A549 (cell line): ENCODE measurements around the gene PINK1. TPM values are rescaled to one million over a fixed set of nuclear protein-coding genes. Genes with fewer than 3 reads are reported as not detected.

ENCODE experiments used
- ATAC-seq, 2 experiments: fragments of 200-7000 bp in 1 of 2; fragments of >200 bp in 1 of 2; cut with Nextera tagmentation in 1 of 2; cut with Tn5 transposase in 1 of 2; 3 replicates each; pipeline versions ENCODE4 v1.8.0 to v1.9.1; 2018 to 2020; ENCODE audit warnings: mild to moderate bottlenecking in 1 of 2, moderate library complexity in 1 of 2
- CTCF ChIA-PET: fragments of 300-600 bp; sonication (Branson Sonifier 250); formaldehyde crosslinking; extraction: SDS; loops from one replicate; lab custom pipeline; 2021; ENCODE audit warnings: antibody characterized with exemption, inconsistent platforms; lab: Yijun Ruan, JAX
- POLR2A ChIA-PET: fragments of 350-600 bp; formaldehyde crosslinking; extraction: SDS; loops from one replicate; lab custom pipeline; 2021; ENCODE audit warnings: antibody characterized with exemption, inconsistent platforms; lab: Yijun Ruan, JAX
- DNase-seq, 2 experiments: peaks; one replicate each; pipeline versions ENCODE4 v3.0.0 to v3.0.0-alpha.2; 2011 to 2016; ENCODE audit warnings: low read depth in 1 of 2, low spot score in 1 of 2
- FAIRE-seq: peaks from 2 replicates; lab custom pipeline; 2011; peaks lifted over from hg19 to GRCh38; lab: Jason Lieb, UNC
- H3K27ac ChIP-seq, 2 experiments: fragments of >200 bp; sonication (Bioruptor Twin); formaldehyde crosslinking; 3 replicates each; pipeline ENCODE4 v1.5.1; 2016 to 2017
- H3K4me1 ChIP-seq: fragments of >200 bp; sonication (Bioruptor Twin); formaldehyde crosslinking; 3 replicates; pipeline ENCODE4 v1.6.1; 2016
- H3K4me2 ChIP-seq: fragments of >200 bp; sonication (Bioruptor Twin); formaldehyde crosslinking; 3 replicates; pipeline ENCODE4 v1.6.1; 2016
- H3K4me3 ChIP-seq: fragments of >200 bp; sonication (Bioruptor Twin); formaldehyde crosslinking; 3 replicates; pipeline ENCODE4 v1.5.1; 2016
- H3K9me3 ChIP-seq: fragments of >200 bp; sonication (Bioruptor Twin); formaldehyde crosslinking; 3 replicates; pipeline ENCODE4 v1.6.1; 2016
- CEBPB ChIP-seq, 2 experiments: fragments of >200 bp in 1 of 2; sonication (Bioruptor Twin) in 1 of 2; formaldehyde crosslinking in 1 of 2; IDR thresholded peaks; 2 replicates each; pipeline ENCODE4 v1.6.1; 2012 to 2016
- CHD4 ChIP-seq: fragments of 200-600 bp; sonication (generic); IDR thresholded peaks from 2 replicates; pipeline ENCODE4 v1.6.1; 2016; ENCODE audit warnings: antibody characterized with exemption, mild to moderate bottlenecking, borderline replicate concordance
- EHF ChIP-seq: fragments of 250-450 bp; sonication (Bioruptor Pico); IDR thresholded peaks from 2 replicates; pipeline ENCODE4 v1.5.0; 2020; ENCODE audit warnings: mild to moderate bottlenecking
- EP300 ChIP-seq, 2 experiments: fragments of >200 bp; sonication (Bioruptor Twin); formaldehyde crosslinking; IDR thresholded peaks; 2 replicates in 1 of 2; 3 replicates in 1 of 2; pipeline ENCODE4 v1.6.1; 2016 to 2017
- ESRRA ChIP-seq: fragments of 150-350 bp; IDR thresholded peaks from 2 replicates; pipeline ENCODE4 v1.6.1; 2014; ENCODE audit warnings: mild to moderate bottlenecking, low read length, borderline replicate concordance
- FOSB ChIP-seq: fragments of 250-450 bp; sonication (Bioruptor Pico); IDR thresholded peaks from 2 replicates; pipeline ENCODE4 v1.5.0; 2020; ENCODE audit warnings: mild to moderate bottlenecking, moderate library complexity
- FOXS1 ChIP-seq: fragments of 250-450 bp; sonication (Bioruptor Pico); IDR thresholded peaks from 2 replicates; pipeline ENCODE4 v1.5.0; 2020; ENCODE audit warnings: mild to moderate bottlenecking, moderate library complexity
- GATA3 ChIP-seq: IDR thresholded peaks from 2 replicates; pipeline ENCODE4 v1.6.1; 2012; ENCODE audit warnings: borderline replicate concordance
- HDAC2 ChIP-seq: fragments of 200-600 bp; sonication (generic); IDR thresholded peaks from 2 replicates; pipeline ENCODE4 v1.6.1; 2016
- HOXA7 ChIP-seq: fragments of 250-450 bp; sonication (Bioruptor Pico); IDR thresholded peaks from 2 replicates; pipeline ENCODE4 v1.5.0; 2020; ENCODE audit warnings: mild to moderate bottlenecking, moderate library complexity
- HOXB5 ChIP-seq: fragments of 250-450 bp; sonication (Bioruptor Pico); IDR thresholded peaks from 2 replicates; pipeline ENCODE4 v1.5.0; 2020; ENCODE audit warnings: mild to moderate bottlenecking, moderate library complexity
- JUNB ChIP-seq: fragments of >200 bp; sonication (Bioruptor Twin); formaldehyde crosslinking; IDR thresholded peaks from 2 replicates; pipeline ENCODE4 v1.6.1; 2016
- KDM1A ChIP-seq: fragments of 200-600 bp; sonication (generic); IDR thresholded peaks from 2 replicates; pipeline ENCODE4 v1.6.1; 2016; ENCODE audit warnings: low read depth, mild to moderate bottlenecking
- KDM5A ChIP-seq: fragments of 200-600 bp; sonication (generic); IDR thresholded peaks from 2 replicates; pipeline ENCODE4 v1.6.1; 2016; ENCODE audit warnings: antibody characterized with exemption, mild to moderate bottlenecking
- MYC ChIP-seq: IDR thresholded peaks from 2 replicates; pipeline ENCODE4 v1.6.1; 2012; ENCODE audit warnings: mild to moderate bottlenecking, inconsistent platforms, low read length, improper control_type of control experiment, borderline replicate concordance
- NPAS2 ChIP-seq: fragments of 250-450 bp; sonication (Bioruptor Pico); IDR thresholded peaks from 2 replicates; pipeline ENCODE4 v1.8.0; 2022; ENCODE audit warnings: mild to moderate bottlenecking, moderate library complexity, borderline replicate concordance
- SMC3 ChIP-seq: fragments of >200 bp; sonication (Bioruptor Twin); formaldehyde crosslinking; IDR thresholded peaks from 3 replicates; pipeline ENCODE4 v1.6.1; 2018; ENCODE audit warnings: inconsistent platforms
- ZFP36 ChIP-seq: fragments of 450-650 bp; IDR thresholded peaks from 2 replicates; pipeline ENCODE4 v1.6.1; 2014; ENCODE audit warnings: borderline replicate concordance; ENCODE audit not compliant: partially characterized antibody
- ZNF302 ChIP-seq: fragments of 250-450 bp; sonication (Bioruptor Pico); IDR thresholded peaks from 2 replicates; pipeline ENCODE4 v1.9.0; 2021; ENCODE audit warnings: inconsistent platforms, mild to moderate bottlenecking, moderate library complexity
- WGBS: methylation state at CpG from one replicate; pipeline ENCODE4 v1.1.6; 2017; ENCODE audit errors: missing lambda C conversion rate; 5-methylcytosine and 5-hydroxymethylcytosine counted together
- polyA plus RNA-seq, 4 experiments: library from polyadenylated mRNA; depleted of rRNA in 3 of 4; stranded (reverse); fragments of >200 nt; fragmentation: RNase III in 1 of 4; extraction: RNeasy Plus Mini Kit Qiagen cat#74134 plus additional on column Dnase treatment in 1 of 4; gene quantifications; 2 replicates in 3 of 4; 3 replicates in 1 of 4; pipeline ENCODE4 v1.2.3, GENCODE V29; 2011 to 2017
- TF ChIP-seq, protein P1 (sequence below): fragments of 250-450 bp; sonication (Bioruptor Pico); IDR thresholded peaks from 2 replicates; pipeline ENCODE4 v1.5.0; 2020; ENCODE audit warnings: low read depth, mild to moderate bottlenecking, moderate library complexity
- TF ChIP-seq, protein P2 (sequence below): fragments of >200 bp; sonication (Bioruptor Twin); formaldehyde crosslinking; IDR thresholded peaks from 2 replicates; pipeline ENCODE4 v1.6.1; 2016
- TF ChIP-seq, protein P3 (sequence below): IDR thresholded peaks from 2 replicates; pipeline ENCODE4 v1.6.1; 2012; ENCODE audit warnings: low read depth, borderline replicate concordance
- TF ChIP-seq, protein P4 (sequence below): fragments of 200-600 bp; sonication (generic); IDR thresholded peaks from 2 replicates; pipeline ENCODE4 v1.6.1; 2016; ENCODE audit warnings: antibody characterized with exemption, mild to moderate bottlenecking, moderate library complexity

PINK1 gene
- polyA plus RNA-seq, 2 of the 4 experiments (the other 2 are of a cell fraction): 18.9 to 51.4 TPM

DNA sequence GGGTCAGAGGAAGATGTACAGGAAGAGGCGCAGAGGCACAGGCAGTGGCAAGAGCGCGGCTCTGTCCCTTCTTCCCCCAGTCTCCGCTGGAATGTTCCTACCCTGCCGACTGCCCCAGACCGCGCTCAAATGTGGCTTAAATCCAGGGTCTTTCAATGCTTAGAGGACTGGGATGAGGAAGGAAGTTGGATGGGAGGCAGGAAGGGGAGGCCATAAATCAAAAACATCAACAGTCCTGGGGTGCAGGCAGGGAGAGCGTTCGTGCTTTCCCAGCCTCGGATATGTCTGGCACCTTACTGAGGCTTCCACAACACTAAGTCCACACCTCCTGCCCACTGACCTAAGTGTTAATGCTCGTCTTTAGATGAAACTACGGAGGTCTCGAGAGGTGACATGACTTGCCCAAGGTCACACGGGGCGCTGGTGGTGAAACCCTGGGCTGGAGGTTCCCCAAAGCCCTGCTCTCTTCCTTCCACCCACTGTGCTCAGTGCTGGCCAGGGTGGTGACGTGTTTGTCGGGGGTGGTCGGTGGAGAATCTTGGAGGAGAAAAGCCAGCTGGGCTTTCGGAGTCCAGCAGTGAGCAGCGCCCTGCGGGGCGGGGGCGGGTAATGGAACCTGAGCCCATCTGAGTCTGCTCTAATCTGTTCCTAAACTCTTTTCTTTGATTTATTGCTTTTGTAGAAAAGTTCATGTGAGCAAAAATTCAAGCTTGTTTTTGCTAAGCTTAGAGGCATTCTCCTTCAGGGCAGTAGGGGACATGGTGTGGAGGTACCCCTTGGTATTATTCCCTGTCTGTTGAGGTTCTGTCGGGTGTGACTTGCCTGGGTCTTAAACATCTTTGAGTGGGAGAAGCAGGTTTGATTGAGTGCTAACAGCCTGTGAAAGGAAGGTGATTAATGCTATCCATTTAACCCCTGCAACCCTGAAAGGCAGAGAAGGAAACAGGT lies 43.7 kb upstream of the PINK1 start:
- ChIA-PET POLR2A (interaction anchor here (1.5 to 1.7 kb wide), 2 partner anchors 24 to 38 kb away, joined by 4 read pairs; partner anchors contain the start of gene FAM43B), CTCF (interaction anchor here (0.7 to 6.3 kb wide), 5 partner anchors 15 to 52 kb away, joined by 3 to 38 read pairs (median 4); partner anchors contain the start of gene PINK1)
- ATAC-seq (peak; percentile 35 to 53; a peak in 3 of 6 replicates), DNase-seq (no peak), FAIRE-seq (no peak)
- no peaks in the 10 kb centered on the region for H3K9me3 ChIP-seq
- H3K4me1 ChIP-seq: peaks cover 47% of the 10 kb centered on the region
- 47% methylated on average over 17 of the region's 24 CpGs for WGBS
- H3K4me2 ChIP-seq: peak overlapping the region; percentile 98
- H3K4me3 ChIP-seq: peak overlapping the region; percentile 50
- H3K27ac ChIP-seq: peak overlapping the region; percentile 84 to 92
- no peak for TF ChIP-seq GATA3
- TF ChIP-seq JUNB: no peak
- no peak for TF ChIP-seq KDM1A
- TF ChIP-seq KDM5A: no peak
- TF ChIP-seq, protein P1, sequence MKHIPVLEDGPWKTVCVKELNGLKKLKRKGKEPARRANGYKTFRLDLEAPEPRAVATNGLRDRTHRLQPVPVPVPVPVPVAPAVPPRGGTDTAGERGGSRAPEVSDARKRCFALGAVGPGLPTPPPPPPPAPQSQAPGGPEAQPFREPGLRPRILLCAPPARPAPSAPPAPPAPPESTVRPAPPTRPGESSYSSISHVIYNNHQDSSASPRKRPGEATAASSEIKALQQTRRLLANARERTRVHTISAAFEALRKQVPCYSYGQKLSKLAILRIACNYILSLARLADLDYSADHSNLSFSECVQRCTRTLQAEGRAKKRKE (CRISPR knock-in tag): no peak
- no peak for TF ChIP-seq SMC3
- TF ChIP-seq FOSB: no peak
- TF ChIP-seq, protein P2, sequence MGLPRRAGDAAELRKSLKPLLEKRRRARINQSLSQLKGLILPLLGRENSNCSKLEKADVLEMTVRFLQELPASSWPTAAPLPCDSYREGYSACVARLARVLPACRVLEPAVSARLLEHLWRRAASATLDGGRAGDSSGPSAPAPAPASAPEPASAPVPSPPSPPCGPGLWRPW: no peak
- TF ChIP-seq HOXA7: no peak
- TF ChIP-seq HOXB5 (CRISPR knock-in tag): no peak
- TF ChIP-seq ZFP36: no peak
- TF ChIP-seq HDAC2: no peak
- no peak for TF ChIP-seq EHF (CRISPR knock-in tag)
- TF ChIP-seq ZNF302 (CRISPR knock-in tag): no peak
- TF ChIP-seq CHD4: no peak

DNA sequence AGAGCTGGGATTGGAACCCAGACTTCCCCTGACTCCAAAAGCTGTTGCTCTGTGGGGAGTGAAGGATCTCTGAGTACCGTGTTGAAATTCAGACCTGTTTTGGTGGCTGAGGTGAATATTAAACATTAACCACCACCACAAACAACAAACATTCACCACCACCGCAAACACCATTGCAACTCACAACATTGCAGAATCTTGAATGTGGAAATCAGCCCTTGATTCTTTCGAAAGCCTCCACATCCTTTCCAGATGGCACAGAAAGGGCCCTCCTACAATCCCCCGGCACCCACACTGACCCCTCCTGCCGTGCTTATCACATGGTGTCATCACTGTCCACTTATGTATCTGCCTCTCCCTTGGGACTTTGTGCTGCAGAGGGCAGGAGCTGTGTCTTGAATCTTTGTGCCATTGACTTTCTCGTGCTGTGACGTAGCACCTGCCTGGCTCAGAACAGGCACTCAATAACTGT lies 42.9 kb upstream of the PINK1 start:
- H3K4me3 ChIP-seq: peak overlapping the region; percentile 50; the same call in 2 of the 3 replicates

More for the DNA sequence above, 42.9 kb upstream of the PINK1 start:
- peaks cover 43% of the 10 kb centered on the region for H3K4me1 ChIP-seq
- H3K27ac ChIP-seq: peak overlapping the region; percentile 84 to 92
- ChIA-PET POLR2A (interaction anchor here (1.5 to 1.7 kb wide), 2 partner anchors 23 to 38 kb away, joined by 4 read pairs; partner anchors contain the start of gene FAM43B), CTCF (interaction anchor here (0.7 to 6.3 kb wide), 3 partner anchors 15 to 42 kb away, joined by 3 to 38 read pairs (median 3); no protein-coding TSS in a partner anchor)
- peak overlapping the region; percentile 98 for H3K4me2 ChIP-seq
- TF ChIP-seq, protein P3, sequence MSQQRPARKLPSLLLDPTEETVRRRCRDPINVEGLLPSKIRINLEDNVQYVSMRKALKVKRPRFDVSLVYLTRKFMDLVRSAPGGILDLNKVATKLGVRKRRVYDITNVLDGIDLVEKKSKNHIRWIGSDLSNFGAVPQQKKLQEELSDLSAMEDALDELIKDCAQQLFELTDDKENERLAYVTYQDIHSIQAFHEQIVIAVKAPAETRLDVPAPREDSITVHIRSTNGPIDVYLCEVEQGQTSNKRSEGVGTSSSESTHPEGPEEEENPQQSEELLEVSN: no peak
- no peak for TF ChIP-seq NPAS2
- no peak for TF ChIP-seq ESRRA
- peak in 1 of 2 experiments; percentile 12; a peak in 1 of 5 replicates for TF ChIP-seq EP300 (IDR thresholded peaks at IDR 0.05)
- TF ChIP-seq, protein P2: peak; percentile 48; the same call in 1 of the 2 replicates
- TF ChIP-seq, protein P4, sequence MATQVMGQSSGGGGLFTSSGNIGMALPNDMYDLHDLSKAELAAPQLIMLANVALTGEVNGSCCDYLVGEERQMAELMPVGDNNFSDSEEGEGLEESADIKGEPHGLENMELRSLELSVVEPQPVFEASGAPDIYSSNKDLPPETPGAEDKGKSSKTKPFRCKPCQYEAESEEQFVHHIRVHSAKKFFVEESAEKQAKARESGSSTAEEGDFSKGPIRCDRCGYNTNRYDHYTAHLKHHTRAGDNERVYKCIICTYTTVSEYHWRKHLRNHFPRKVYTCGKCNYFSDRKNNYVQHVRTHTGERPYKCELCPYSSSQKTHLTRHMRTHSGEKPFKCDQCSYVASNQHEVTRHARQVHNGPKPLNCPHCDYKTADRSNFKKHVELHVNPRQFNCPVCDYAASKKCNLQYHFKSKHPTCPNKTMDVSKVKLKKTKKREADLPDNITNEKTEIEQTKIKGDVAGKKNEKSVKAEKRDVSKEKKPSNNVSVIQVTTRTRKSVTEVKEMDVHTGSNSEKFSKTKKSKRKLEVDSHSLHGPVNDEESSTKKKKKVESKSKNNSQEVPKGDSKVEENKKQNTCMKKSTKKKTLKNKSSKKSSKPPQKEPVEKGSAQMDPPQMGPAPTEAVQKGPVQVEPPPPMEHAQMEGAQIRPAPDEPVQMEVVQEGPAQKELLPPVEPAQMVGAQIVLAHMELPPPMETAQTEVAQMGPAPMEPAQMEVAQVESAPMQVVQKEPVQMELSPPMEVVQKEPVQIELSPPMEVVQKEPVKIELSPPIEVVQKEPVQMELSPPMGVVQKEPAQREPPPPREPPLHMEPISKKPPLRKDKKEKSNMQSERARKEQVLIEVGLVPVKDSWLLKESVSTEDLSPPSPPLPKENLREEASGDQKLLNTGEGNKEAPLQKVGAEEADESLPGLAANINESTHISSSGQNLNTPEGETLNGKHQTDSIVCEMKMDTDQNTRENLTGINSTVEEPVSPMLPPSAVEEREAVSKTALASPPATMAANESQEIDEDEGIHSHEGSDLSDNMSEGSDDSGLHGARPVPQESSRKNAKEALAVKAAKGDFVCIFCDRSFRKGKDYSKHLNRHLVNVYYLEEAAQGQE: no peak
- no peak for TF ChIP-seq MYC
- TF ChIP-seq HOXB5 (CRISPR knock-in tag): no peak
- TF ChIP-seq FOXS1 (CRISPR knock-in tag): no peak
- no peak for TF ChIP-seq CHD4
- TF ChIP-seq, protein P1 (CRISPR knock-in tag): no peak
- peak; percentile 65 to 66; a peak in 3 of 4 replicates for TF ChIP-seq CEBPB (IDR thresholded peaks at IDR 0.05)
- no peak for TF ChIP-seq HOXA7
- 23% methylated on average over 7 of the region's 7 CpGs for WGBS
- DNase-seq (peak in 1 of 2 experiments; percentile 54), ATAC-seq (peak; percentile 29 to 39), FAIRE-seq (no peak)
- no peaks in the 10 kb centered on the region for H3K9me3 ChIP-seq
